ENCODE results near the gene PRR23E. TPM values are rescaled to one million over a fixed set of nuclear protein-coding genes. Genes with fewer than 3 reads are reported as not detected.

PRR23E gene
- total RNA-seq, 2 donors from 2014 or later: not detected

DNA sequence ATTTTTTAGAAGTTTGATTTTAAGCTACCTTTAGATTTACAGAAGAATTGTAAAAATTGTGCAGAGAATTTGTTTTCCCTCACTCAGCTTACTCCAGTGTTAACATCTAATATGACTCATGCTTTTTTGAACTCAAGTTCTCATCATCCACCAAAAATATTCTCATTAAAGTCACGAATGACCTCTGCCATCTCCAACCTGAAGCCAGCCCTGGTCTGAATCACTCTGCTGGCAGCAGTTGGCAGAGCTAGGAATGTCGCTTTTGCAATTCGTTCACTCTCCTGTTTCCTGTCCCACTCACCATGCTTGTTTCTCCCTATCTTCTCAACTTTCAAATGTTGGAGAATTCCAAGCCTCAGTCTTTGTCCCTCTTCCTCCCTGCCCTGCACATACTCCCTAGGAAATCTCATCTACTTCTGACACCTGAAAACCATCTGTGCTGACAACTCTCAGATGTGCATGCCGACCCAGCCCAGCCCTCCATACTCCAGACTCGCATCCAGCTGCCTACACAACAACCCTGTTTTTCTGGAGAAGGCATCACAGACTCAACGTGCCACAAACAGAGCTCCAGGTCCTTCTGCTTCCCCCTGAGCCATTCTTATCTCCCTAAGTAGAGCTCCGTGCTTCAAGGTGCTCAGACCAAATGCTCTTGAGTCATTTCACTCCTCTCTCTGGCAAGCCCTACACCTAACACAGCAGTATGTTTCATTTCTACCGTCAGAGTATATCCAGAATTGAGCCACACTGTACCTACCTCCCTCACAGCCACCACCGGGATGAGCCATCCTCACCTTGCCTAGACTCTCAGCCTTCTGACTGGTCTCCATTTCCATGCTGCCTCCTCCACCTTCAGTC is 24.9 kb downstream of the PRR23E start:
- DNase-seq (no peak), ATAC-seq (no peak)
- intact Hi-C loops (cut with DNase I, micrococcal nuclease): no loop called here

DNA sequence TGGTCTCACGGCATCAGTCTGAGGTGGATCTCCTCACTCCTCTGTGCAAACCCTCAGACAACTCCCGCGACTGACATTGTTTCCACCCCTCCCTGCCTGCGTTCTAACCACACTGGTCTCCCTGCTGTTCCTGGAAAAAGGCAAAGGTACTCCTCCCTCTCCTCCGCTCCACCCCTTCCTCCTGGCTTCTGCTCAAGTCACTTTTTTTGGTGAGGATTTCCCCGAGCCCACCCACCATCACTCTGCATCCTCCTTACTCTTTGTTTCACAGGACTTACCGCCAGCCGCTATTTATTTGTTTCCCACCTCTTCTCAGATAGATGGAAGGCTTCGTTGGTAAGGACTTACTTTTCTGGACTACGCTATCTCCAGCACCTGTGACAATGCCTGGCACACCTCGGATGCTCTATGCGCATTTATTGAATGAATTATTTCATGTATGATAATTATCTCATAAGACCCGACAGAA is 25.6 kb downstream of the PRR23E start:
- DNase-seq: no peak
- intact Hi-C loops (cut with DNase I, micrococcal nuclease): no loop called here
- ATAC-seq: no peak

DNA sequence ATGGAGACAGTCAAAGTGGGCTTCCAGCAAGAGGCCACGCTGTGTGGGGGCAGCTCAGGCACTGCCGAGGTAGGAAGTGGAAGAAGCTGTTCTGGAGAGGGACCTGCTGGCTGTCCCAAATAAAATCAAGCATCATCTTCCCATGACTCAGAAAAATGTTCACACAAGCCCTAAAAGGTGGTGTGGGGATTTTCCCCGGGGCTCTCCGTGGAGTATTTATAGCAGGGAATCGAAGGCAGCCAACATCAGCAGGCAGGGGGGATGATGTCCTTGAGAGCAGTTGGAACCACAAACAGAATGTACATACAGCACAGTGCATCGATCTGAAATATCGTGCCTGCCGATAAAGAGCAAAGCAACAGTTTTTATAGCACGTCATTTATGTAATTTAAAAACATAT is 27.6 kb downstream of the PRR23E start:
- DNase-seq: no peak
- ATAC-seq: no peak
- intact Hi-C loops (cut with DNase I, micrococcal nuclease): no loop called here

DNA sequence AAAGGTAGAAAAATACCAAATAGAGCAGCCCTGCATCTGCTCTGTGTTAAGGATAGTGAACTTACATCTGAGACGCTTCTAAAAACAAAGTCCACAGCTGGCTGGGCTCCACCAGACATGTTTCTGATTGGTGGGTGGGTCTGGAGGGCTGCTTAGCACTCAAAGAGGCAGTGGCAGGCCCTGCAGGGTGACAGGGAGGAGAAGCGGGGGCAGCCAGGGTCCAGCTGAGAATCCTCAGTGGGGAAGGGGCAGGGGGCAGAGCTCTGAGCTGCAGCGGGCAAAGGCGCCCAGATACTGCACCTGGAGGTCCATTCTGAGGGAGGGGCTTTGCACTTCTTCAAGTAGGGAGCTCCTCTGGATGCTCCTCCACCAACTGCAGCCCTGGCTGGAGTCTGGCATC is 28.1 kb downstream of the PRR23E start:
- DNase-seq (no peak), ATAC-seq (no peak)
- intact Hi-C loops (cut with DNase I, micrococcal nuclease): no loop called here

DNA sequence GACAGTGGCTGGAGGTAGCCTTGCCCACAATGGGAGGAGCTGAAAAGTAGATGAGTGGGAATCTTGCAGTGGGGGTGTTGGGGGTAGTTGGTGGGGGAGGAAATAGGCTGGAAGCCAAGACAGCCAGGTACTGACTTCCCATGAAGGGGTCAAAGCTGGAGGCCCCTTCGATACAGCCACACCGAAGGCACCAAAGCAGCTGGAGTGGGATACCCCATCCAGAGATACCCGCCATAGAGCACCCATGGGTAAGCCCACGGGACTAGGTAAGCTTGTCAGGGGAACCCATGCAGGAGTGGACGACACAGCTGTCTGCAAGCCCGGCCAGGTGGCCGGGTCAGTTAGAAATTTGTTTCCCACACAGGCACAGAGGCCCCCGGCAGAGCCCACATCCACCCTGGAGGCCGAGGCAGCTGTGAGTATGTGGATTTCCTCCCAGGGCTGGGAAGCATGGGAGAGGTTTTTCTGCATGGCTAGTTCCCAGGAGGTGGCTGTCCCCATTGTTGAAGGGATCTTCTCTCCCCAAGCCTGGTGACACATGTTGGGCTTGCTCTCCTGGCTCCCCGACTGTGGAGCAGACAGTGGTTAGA is 28.6 kb downstream of the PRR23E start:
- ATAC-seq (no peak), DNase-seq (no peak)
- intact Hi-C loops (cut with DNase I, micrococcal nuclease): no loop called here

DNA sequence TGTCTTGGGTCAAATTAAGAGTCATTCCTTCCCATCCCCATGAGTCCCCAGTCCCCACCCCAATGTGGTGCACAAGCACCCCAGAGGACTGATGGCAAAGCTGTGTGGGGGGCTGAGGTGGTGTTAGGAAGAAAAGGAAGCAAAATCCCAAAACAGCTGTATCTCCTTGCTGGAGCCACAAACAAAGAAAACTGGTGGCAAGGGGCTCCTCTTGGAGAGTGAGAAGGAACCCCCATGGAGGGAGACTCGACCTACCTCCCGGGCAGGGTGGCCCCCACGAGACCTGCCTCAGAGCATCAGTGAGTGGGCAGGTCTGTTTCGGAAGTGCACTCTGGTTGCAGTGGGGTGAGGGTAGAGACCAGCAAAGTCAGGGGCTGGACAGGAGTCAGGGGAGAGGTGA is 29.2 kb downstream of the PRR23E start:
- DNase-seq: no peak
- intact Hi-C loops (cut with DNase I, micrococcal nuclease): no loop called here
- ATAC-seq: no peak

- intact Hi-C loops (cut with DNase I, micrococcal nuclease): no loop called here
- ATAC-seq: no peak
- no peak for DNase-seq
Measured at GRCh38 chr3:127222664-127223063, 29.7 kb downstream of the PRR23E start.

GRCh38 chr3:127224118-127224517 is 31.2 kb downstream of the PRR23E start:
- ATAC-seq (no peak), DNase-seq (no peak)
- intact Hi-C loops (cut with DNase I, micrococcal nuclease): no loop called here

DNA sequence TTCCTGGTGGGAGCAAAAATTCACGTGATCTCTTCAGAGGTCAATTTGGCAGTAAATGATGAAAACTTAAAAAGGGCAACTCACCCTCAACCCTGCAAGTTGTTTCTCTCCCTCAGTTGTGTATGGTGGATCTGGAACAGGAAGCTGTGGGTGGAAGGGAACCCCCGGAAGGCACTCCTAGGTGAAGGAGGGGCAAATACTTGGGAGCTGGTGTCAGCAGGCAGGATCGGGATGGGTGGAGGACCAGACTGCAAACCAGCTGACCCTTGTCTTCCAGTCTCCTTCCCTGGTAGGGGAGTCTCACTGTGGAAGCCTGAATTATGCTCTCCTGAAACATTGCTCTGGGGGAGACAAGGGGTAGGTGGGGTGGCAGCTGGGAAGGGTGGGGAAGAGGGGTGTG is 33.5 kb downstream of the PRR23E start:
- ATAC-seq: no peak
- no peak for DNase-seq
- intact Hi-C loops (cut with DNase I, micrococcal nuclease): no loop called here

DNA sequence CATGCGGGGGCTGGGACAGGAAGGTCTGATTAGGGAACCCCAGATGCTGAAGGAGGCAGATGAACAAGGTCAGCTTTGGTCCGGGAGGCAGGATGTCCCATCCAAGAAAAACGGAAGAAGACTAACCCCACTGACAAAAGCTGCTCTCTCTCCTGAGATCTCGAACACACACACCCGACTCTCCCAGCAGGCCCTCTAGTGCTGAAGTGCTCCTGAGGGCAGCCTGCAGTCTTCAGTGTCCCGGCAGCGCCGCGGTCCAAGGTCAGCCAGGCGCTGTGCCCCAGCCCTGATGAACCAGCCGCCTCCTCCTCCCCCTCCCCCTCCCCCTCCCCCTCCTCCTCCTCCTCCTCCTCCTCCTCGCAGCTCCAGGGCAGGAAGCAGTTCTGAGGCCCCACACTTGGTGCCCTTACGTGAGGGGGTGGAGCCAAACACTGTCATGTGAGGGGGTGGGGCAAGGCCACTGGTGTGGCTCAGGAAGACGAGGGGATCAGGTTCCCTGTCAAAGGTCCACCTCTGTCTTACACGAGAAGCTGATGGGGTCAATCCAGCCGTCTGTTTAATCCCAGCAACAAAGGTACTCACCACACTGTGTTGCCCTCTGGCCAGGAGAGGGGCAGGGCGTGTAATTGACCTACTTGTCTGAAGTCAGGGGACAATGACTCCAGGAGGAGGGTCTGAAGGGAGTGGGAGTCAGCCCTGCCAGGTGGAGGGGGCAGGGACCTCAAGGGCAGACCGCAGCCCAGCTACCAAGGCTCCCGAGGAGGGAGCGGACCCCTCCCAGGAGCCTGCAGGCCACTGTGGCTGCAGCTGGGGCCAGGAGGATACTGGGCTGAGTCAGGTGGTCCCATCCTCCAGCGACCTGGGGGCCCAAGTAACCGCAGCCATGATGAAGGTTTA is 34.3 kb downstream of the PRR23E start:
- ATAC-seq: no peak
- intact Hi-C loops (cut with DNase I, micrococcal nuclease): no loop called here
- no peak for DNase-seq

GRCh38 chr3:127228866-127229265 is 35.9 kb downstream of the PRR23E start:
- DNase-seq (no peak), ATAC-seq (no peak)
- intact Hi-C loops (cut with DNase I, micrococcal nuclease): no loop called here

GRCh38 chr3:127233371-127233770 is 40.4 kb downstream of the PRR23E start:
- no peak for DNase-seq
- intact Hi-C loops (cut with DNase I, micrococcal nuclease): no loop called here
- ATAC-seq: no peak

DNA sequence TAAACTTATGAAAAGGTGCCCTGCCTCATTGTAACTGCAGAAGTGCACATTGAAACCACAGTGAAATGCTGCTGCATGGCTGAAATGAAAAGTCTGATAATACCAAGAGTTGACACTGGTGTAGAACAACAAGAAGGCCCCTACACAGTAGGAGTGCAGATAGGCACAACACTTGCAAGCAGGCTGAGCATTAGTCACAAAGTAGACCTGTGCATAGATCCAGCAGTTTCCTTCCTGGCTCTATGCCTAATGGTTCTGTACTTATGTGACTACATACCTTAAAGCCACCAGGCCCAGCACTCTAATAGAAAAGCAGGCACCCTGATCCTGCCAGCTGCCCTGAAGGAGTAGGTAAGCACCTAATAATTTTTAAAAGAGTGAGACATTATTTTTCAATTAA is 41.8 kb downstream of the PRR23E start:
- DNase-seq (no peak), ATAC-seq (no peak)
- intact Hi-C loops (cut with DNase I, micrococcal nuclease): no loop called here

DNA sequence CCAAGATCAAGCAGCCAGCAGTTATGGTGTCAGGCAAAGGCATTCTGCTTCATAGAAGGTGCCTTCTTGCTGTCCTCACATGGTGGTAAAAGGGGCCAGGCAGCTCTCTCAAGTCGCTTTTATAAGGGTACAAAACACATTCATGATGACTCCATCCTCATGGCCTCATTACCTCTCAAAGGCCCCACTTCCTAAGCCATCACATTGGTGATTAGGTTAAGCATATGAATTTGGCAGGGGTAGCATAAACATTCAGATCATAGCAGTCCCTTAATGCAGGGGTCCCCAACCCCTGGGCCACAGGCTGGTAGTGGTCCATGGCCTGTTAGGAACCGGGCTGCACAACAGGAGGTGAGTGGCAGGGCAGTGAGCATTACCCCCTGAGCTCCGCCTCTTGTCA is 42.8 kb downstream of the PRR23E start:
- ATAC-seq (no peak), DNase-seq (no peak)
- intact Hi-C loops (cut with DNase I, micrococcal nuclease): no loop called here

DNA sequence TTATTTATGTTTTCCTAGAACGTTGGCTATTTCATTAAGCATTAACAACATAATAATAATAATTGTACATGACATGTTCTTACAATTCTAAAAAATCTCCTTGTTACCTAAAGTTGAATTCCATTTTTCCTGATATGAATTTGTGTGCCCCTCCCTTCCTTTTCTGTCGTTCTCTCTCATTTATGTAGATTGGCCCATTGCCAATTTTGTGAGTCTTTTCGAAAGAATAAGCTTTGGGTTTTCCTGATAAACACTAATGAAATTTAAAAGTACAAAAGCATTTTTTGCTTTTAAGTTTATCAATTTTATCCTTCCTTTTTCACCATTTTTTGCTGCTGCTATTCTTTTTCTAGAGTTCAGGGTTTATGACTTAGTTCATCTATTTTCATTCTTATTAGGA is 44.9 kb downstream of the PRR23E start:
- intact Hi-C loops (cut with DNase I, micrococcal nuclease): no loop called here
- no peak for ATAC-seq
- DNase-seq: no peak

DNA sequence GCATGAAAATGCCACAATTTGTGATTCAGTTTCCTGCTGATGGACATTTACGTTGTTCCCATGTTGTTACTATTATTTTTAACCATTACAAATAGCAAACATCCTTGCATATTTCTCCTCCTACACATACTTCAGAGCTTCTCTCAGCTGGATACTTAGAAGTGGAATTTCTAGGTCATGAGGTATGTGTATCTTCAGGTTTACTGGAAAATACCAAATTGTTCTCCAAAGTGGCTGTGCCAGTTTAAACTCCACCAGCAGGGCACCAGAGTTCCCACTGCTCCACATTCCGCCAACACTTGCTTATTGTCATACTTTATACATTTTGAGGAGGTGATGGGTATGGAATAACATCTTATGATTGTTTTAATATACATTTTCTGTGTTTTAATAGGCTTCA is 45.7 kb downstream of the PRR23E start:
- intact Hi-C loops (cut with DNase I, micrococcal nuclease): no loop called here
- no peak for ATAC-seq
- DNase-seq: no peak

- DNase-seq (no peak), ATAC-seq (no peak)
- intact Hi-C loops (cut with DNase I, micrococcal nuclease): no loop called here
Measured at GRCh38 chr3:127247292-127247691, 54.4 kb downstream of the PRR23E start.

Measured in left colon (tissue), 2 donors.